Naive thymus-derived CD8-positive, alpha-beta T cell (primary cell): ENCODE results near the gene PKIG. TPM values are rescaled to one million over a fixed set of nuclear protein-coding genes. Genes with fewer than 3 reads are reported as not detected.
A peak's percentile ranks its signal among the peaks of the same experiment; 100 is the strongest.
"Not testable (repeated sequence)": the region's sequence is repeated elsewhere in the genome, so short reads cannot be mapped to it uniquely, and the experiment has no call there.

Experiments
- ATAC-seq, 2 donors: fragments of 150-1000 bp; cut with Tn5 transposase in 1 of 2; sonication (Bioruptor Pico), chemical (Tn5 transposase) in 1 of 2; 1 replicate in 1 of 2; 2 replicates in 1 of 2; pipeline ENCODE4 v1.10.0; 2021; ENCODE audit warnings: mild to moderate bottlenecking in 2 of 2, moderate library complexity in 2 of 2
- POLR2A ChIA-PET: fragments of 350-600 bp; sonication (Branson Sonifier 250); formaldehyde crosslinking; loops from one replicate; lab custom pipeline; 2021; ENCODE audit warnings: antibody characterized with exemption; lab: Charles Lee
- DNase-seq, 10 donors: peaks; one replicate each; pipeline versions ENCODE4 v3.0.0 to v3.0.0-alpha.2; 2020 to 2022
- H3K27ac Mint-ChIP-seq, 10 donors: one replicate each; pipeline ENCODE4 v1.8.0; 2020 to 2022; ENCODE audit warnings: mild to moderate bottlenecking in 10 of 10, mixed read lengths in 10 of 10, moderate library complexity in 4 of 10, inconsistent platforms in 1 of 10
- H3K27me3 Mint-ChIP-seq, 5 donors: one replicate each; pipeline ENCODE4 v1.8.0; 2021 to 2022; ENCODE audit warnings: mixed read lengths in 5 of 5
- H3K36me3 Mint-ChIP-seq, 3 donors: one replicate each; pipeline ENCODE4 v1.8.0; 2020 to 2022; ENCODE audit warnings: mixed read lengths in 3 of 3, mild to moderate bottlenecking in 2 of 3, inconsistent platforms in 1 of 3
- H3K4me1 Mint-ChIP-seq, 4 donors: one replicate each; pipeline ENCODE4 v1.8.0; 2021 to 2022; ENCODE audit warnings: mixed read lengths in 4 of 4
- H3K4me3 Mint-ChIP-seq, 10 donors: one replicate each; pipeline ENCODE4 v1.8.0; 2020 to 2022; ENCODE audit warnings: mild to moderate bottlenecking in 10 of 10, mixed read lengths in 10 of 10, moderate library complexity in 6 of 10, inconsistent platforms in 1 of 10
- H3K9me3 Mint-ChIP-seq, 9 donors: one replicate each; pipeline ENCODE4 v1.8.0; 2020 to 2022; ENCODE audit warnings: mixed read lengths in 9 of 9, mild to moderate bottlenecking in 3 of 9, inconsistent platforms in 1 of 9, moderate library complexity in 1 of 9
- polyA plus RNA-seq, 3 donors: library from polyadenylated mRNA; unstranded; fragments of 300-500 nt; fragmentation: Illumina TruSeq; gene quantifications; one replicate each; pipeline ENCODE4 v1.2.3, GENCODE V29; 2021
- total RNA-seq, 8 experiments: library from RNA in 2 of 8; stranded (reverse) in 2 of 8; gene quantifications; one replicate each; pipeline ENCODE4 v1.2.3 and lab custom pipeline; 2021 to 2026

The PKIG gene
- total and polyA plus RNA-seq, 5 experiments from 2014 or later, result 6.1 to 9.0 (median 8.1) TPM

DNA sequence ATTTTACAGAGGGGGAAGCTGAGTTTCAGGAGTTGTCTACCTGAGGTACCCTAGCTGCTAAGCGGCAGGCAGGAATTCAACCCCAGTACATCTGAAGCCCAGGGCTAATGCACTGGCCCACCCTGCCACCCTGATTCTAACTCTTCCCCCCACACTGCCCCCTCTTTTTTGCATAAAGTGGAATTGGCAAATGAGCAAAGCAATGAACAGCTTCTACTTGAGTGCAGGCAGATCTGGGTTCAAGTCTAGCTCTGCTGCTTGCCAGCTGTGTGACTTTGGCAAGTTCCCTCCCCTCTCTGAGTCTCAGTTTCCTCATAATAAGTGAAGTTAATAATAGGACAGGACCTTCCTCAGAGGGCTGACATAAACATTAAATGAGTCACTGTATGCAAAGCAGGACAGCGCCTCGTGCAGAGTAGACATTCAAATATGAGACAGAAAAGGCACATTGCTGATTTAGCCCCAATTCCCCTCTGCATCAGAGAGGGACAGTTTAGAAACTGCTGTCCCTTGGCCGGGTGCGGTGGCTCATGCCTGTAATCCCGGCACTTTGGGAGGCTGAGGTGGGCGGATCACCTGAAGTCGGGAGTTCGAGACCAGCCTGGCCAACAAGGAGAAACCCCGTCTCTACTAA is 64.4 kb downstream of the PKIG start:
- DNase-seq (no peak), ATAC-seq (no peak)
- H3K4me1 Mint-ChIP-seq, result peaks cover 39 to 93% (median 92%) of the 10 kb centered on the region in 4 donors
- no peaks in the 10 kb centered on the region for H3K36me3 Mint-ChIP-seq
- no peaks in the 10 kb centered on the region for H3K27me3 Mint-ChIP-seq
- POLR2A ChIA-PET, result interaction anchor here (0.7 to 6.6 kb wide), 8 partner anchors 17 to 125 kb away, joined by 3 to 84 read pairs (median 4); partner anchors contain the start of gene SERINC3
- H3K4me3 Mint-ChIP-seq, result peak overlapping the region; percentile 48 to 86 (median 70)
- H3K9me3 Mint-ChIP-seq, result no peaks in the 10 kb centered on the region
- H3K27ac Mint-ChIP-seq, result peak overlapping the region; percentile 86 to 100 (median 94)

DNA sequence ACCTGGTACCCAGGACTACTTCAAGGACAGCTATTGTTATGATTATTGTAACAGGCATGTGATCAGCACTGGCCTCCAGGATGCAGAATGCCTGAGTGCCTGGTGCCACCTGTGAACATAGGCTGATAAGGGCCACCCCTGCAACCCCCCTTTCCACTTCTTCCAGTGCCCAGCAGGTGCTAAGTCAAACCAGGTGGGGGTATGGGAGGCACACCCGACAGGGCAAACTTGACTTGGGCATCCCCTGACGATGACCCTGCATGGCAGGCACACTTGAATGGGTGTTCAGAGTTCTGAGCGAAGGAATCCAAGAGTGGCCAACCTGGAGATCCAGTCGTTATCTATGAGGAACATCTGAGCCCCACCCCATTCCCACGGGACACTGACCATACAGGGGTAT is 65.7 kb downstream of the PKIG start:
- Mint-ChIP-seq H3K9me3 (no peaks in the 10 kb centered on the region), H3K27me3 (peaks cover 0 to 2% (median 0%) of the 10 kb centered on the region in 5 donors), H3K4me1 (peaks cover 32 to 88% (median 86%) of the 10 kb centered on the region in 4 donors), H3K36me3 (no peaks in the 10 kb centered on the region), H3K4me3 (peak overlapping the region in 6 of 10 donors; percentile 24 to 92 (median 53)), H3K27ac (peak overlapping the region; percentile 7 to 100 (median 92))
- POLR2A ChIA-PET, result interaction anchor here (0.9 to 6.6 kb wide), 5 partner anchors 19 to 77 kb away, joined by 4 to 47 read pairs (median 6); no protein-coding TSS in a partner anchor
- ATAC-seq, result no peak
- no peak for DNase-seq

DNA sequence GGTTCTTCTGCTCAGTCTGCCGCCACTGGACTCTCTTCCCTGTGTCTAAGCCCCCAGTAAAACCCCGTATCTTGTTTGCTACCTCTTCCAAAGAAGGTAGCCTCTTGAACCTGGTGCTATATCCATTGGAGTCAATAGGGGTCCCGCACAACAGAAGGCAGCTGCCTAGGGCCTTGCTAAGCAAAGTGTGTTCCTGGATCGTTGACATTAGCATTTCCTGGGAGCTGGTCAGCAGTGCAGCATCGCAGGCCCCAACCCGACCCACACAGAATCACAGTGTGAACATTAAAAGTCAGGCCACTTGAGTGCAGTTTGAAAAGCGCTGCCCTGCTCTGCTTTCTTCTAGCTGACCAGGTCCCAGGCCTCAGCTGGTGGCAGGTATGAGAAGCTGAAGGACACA is 66.2 kb downstream of the PKIG start:
- POLR2A ChIA-PET, result interaction anchor here (1.4 to 4.3 kb wide), 3 partner anchors 18 to 38 kb away, joined by 3 to 21 read pairs (median 6); no protein-coding TSS in a partner anchor
- DNase-seq (no peak), ATAC-seq (no peak)
- Mint-ChIP-seq H3K36me3 (no peaks in the 10 kb centered on the region), H3K4me3 (peak overlapping the region in 9 of 10 donors; percentile 24 to 94 (median 82)), H3K9me3 (no peaks in the 10 kb centered on the region), H3K4me1 (peaks cover 33 to 88% (median 84%) of the 10 kb centered on the region in 4 donors), H3K27me3 (peaks cover 0 to 2% (median 0%) of the 10 kb centered on the region in 5 donors), H3K27ac (peak overlapping the region in 9 of 10 donors; percentile 34 to 100 (median 92))

GRCh38 chr20:44649126-44649525 is 66.7 kb downstream of the PKIG start:
- Mint-ChIP-seq H3K27me3 (peaks cover 0 to 2% (median 0%) of the 10 kb centered on the region in 5 donors), H3K36me3 (no peaks in the 10 kb centered on the region), H3K4me3 (peak overlapping the region; percentile 13 to 95 (median 84)), H3K4me1 (peaks cover 30 to 83% (median 79%) of the 10 kb centered on the region in 4 donors), H3K9me3 (peaks cover 0 to 1% (median 0%) of the 10 kb centered on the region in 9 donors), H3K27ac (peak overlapping the region in 9 of 10 donors; percentile 72 to 100 (median 92))
- POLR2A ChIA-PET, result interaction anchor here (0.6 to 4.3 kb wide), 7 partner anchors 18 to 254 kb away, joined by 3 to 21 read pairs (median 5); no protein-coding TSS in a partner anchor
- no peak for DNase-seq
- ATAC-seq, result no peak

- Mint-ChIP-seq H3K4me3 (peak overlapping the region; percentile 82 to 95 (median 92)), H3K9me3 (peaks cover 0 to 2% (median 0%) of the 10 kb centered on the region in 9 donors), H3K27me3 (peaks cover 0 to 2% (median 0%) of the 10 kb centered on the region in 5 donors), H3K36me3 (no peaks in the 10 kb centered on the region), H3K27ac (peak overlapping the region; percentile 40 to 100 (median 86)), H3K4me1 (peaks cover 25 to 74% (median 71%) of the 10 kb centered on the region in 4 donors)
- POLR2A ChIA-PET, result interaction anchor here (0.7 to 4.3 kb wide), 15 partner anchors 8 to 431 kb away, joined by 3 to 21 read pairs (median 4); partner anchors contain the start of gene YWHAB
- no peak for ATAC-seq
- DNase-seq, result no peak
Observed at GRCh38 chr20:44649976-44650375, 67.6 kb downstream of the PKIG start.

DNA sequence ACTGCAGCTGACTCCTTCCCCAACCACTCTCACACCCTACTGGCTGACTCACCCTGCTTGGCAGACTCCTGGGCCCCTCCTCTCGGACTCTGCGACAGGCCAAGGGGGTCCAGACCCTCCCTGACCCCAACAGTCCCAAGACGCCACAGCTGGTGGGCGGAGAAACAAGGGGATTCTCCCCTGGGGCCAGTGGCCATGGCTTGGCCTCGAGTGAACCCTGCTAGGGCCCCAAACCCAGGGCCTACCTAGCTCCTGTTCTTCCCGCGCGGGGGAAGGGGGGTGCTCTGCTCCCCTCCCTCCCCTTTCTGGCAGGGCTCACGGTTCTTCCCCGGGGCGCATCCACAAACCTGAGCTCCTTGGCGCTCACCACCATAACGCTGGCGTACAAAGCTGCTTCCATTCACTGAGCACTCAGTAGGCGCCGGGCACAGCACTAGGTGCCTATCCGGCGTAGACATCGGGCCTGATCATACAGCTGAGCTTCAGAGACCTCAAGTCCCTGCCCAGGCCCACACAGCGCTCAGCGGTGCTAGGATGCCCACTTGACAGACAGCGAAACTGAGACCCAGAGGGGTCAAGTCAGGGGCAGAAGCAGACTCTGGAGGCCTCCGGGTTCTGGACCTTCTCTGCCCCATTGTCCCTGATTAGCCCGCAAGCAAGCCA is 68.5 kb downstream of the PKIG start:
- POLR2A ChIA-PET, result interaction anchor here (0.6 to 4.3 kb wide), 16 partner anchors 9 to 432 kb away, joined by 3 to 30 read pairs (median 5); partner anchors contain the start of genes SERINC3 and YWHAB
- Mint-ChIP-seq H3K9me3 (peaks cover 0 to 2% (median 0%) of the 10 kb centered on the region in 9 donors), H3K4me1 (peaks cover 23 to 65% (median 62%) of the 10 kb centered on the region in 4 donors), H3K36me3 (no peaks in the 10 kb centered on the region), H3K27ac (peak overlapping the region; percentile 69 to 100 (median 89)), H3K4me3 (peak overlapping the region; percentile 82 to 95 (median 92)), H3K27me3 (peaks cover 0 to 2% (median 0%) of the 10 kb centered on the region in 5 donors)
- DNase-seq (peak in 6 of 10 donors; percentile 22 to 67 (median 37)), ATAC-seq (peak; percentile 49 to 55)

DNA sequence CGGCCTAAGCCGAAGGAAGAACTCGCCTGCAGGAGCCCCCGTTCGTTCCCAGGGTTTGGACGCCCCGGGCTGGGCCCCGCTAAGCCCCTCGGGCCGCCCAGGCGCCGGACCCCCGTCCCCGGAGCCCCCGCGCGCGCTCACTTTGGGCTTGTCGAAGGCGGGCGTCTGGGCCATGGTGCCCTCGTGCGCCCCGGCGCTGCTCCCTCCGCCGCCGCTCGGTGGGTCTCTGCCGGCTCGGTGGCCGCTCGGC is 69.0 kb downstream of the PKIG start:
- DNase-seq, result peak in 1 of 10 donors; percentile 25
- H3K36me3 Mint-ChIP-seq, result no peaks in the 10 kb centered on the region

DNA sequence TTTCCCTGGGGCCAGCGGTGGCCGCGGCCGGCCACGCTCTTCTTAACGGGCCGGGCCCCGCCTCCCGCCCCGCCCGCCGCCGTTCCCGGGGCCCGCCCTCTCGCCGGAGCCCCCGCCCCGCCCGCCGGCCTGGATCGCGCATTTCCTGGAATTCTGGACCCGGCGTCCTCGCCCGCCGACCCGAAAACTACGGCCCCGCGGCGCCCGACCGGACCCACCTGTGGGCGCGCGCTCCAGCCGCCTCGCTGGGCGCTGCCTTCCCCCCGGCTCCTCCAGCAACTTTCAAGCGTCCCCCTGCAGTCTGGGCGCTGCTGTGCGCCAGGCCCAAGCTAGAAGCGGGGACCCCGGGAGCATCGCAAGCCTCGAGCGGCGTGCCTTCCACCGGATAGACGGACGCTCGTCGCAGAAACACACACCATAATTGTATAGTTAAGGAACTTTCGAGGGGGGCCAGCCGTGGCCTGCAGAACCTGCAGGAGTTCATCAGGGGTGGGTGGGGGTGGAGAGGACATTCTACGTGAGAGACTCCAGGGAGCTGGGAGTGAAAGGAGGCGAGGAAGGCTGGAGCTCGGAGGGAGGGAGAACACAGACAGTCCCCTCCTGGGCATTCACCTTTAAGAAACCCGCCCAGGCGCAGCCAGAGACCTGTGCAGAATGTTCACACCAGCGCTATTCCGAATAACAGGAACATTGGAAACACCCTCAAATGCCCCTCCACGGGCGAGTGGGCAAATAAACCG is 69.5 kb downstream of the PKIG start, which contains the start of gene ADA:
Gene ADA, minus strand, starts transcription at position 16 of the 740 bp plus-strand sequence. CDS start 92 bp downstream, outside the sequence.
- Mint-ChIP-seq H3K27me3 (peaks cover 0 to 2% (median 0%) of the 10 kb centered on the region in 5 donors), H3K36me3 (no peaks in the 10 kb centered on the region), H3K9me3 (peaks cover 0 to 2% (median 0%) of the 10 kb centered on the region in 9 donors), H3K27ac (peak within 1 kb of the TSS; percentile 85 to 100 (median 92)), H3K4me3 (peak within 1 kb of the TSS; percentile 82 to 96 (median 92)), H3K4me1 (peaks cover 18 to 56% (median 52%) of the 10 kb centered on the region in 4 donors)
- DNase-seq (peak; percentile 21 to 71 (median 51)), ATAC-seq (peak; percentile 76 to 80)
- POLR2A ChIA-PET, result interaction anchor here (1.0 to 4.3 kb wide), 11 partner anchors 9 to 764 kb away, joined by 3 to 30 read pairs (median 4); partner anchors contain the start of genes PIGT and SERINC3

More for the DNA sequence above, 69.0 kb downstream of the PKIG start:
- POLR2A ChIA-PET, result interaction anchor here (1.0 to 4.3 kb wide), 12 partner anchors 9 to 765 kb away, joined by 3 to 30 read pairs (median 5); partner anchors contain the start of genes PIGT and SERINC3
- H3K27me3 Mint-ChIP-seq, result peaks cover 0 to 2% (median 0%) of the 10 kb centered on the region in 5 donors
- peaks cover 0 to 2% (median 0%) of the 10 kb centered on the region in 9 donors for H3K9me3 Mint-ChIP-seq
- no peak for ATAC-seq
- H3K4me3 Mint-ChIP-seq, result peak overlapping the region; percentile 82 to 95 (median 92)
- H3K4me1 Mint-ChIP-seq, result peaks cover 20 to 61% (median 57%) of the 10 kb centered on the region in 4 donors
- peak overlapping the region in 9 of 10 donors; percentile 69 to 100 (median 88) for H3K27ac Mint-ChIP-seq

- Mint-ChIP-seq H3K4me1 (peaks cover 18 to 39% (median 35%) of the 10 kb centered on the region in 4 donors), H3K9me3 (peaks cover 0 to 2% (median 0%) of the 10 kb centered on the region in 9 donors), H3K27ac (peak overlapping the region in 9 of 10 donors; percentile 19 to 85 (median 74)), H3K27me3 (peaks cover 0 to 2% (median 0%) of the 10 kb centered on the region in 5 donors), H3K4me3 (peak overlapping the region; percentile 58 to 82 (median 72)), H3K36me3 (peaks cover 0 to 12% (median 9%) of the 10 kb centered on the region in 3 donors)
- POLR2A ChIA-PET, result interaction anchor here (0.5 to 1.7 kb wide), 6 partner anchors 8 to 29 kb away, joined by 3 to 11 read pairs (median 4); no protein-coding TSS in a partner anchor
- DNase-seq (no peak), ATAC-seq (no peak)
Observed at GRCh38 chr20:44653546-44653945, 71.2 kb downstream of the PKIG start.

GRCh38 chr20:44654210-44654609 is 71.8 kb downstream of the PKIG start:
- Mint-ChIP-seq H3K36me3 (peaks cover 0 to 16% (median 13%) of the 10 kb centered on the region in 3 donors), H3K4me1 (peaks cover 17 to 32% (median 29%) of the 10 kb centered on the region in 4 donors), H3K4me3 (peak overlapping the region in 3 of 10 donors; percentile 2 to 32 (median 31)), H3K27ac (peak overlapping the region in 7 of 10 donors; percentile 19 to 87 (median 57))
- not testable (repeated sequence) for DNase-seq, ATAC-seq, H3K27me3 Mint-ChIP-seq, H3K9me3 Mint-ChIP-seq
- POLR2A ChIA-PET, result interaction anchor here (1.3 to 1.7 kb wide), 2 partner anchors 9 to 12 kb away, joined by 3 to 11 read pairs; no protein-coding TSS in a partner anchor

DNA sequence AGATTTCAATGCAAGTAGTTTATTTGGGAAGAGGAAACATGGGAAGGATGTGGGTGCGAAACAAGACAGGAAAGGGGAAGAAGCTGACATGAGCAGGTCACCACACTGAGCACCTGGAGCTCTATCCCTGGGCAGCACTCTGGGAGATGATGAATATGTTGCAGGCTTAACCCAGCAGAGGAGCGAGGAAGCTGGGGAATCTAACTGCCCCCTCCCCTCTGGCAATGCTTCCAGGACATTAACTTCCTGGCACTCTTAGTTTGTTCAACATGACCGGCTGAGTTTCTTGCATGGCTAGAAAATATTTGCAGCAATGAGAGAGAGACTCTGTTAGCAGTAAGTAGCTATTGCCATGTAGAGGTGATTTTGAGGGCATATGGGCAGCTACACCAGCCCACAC is 74.1 kb downstream of the PKIG start:
- POLR2A ChIA-PET, result interaction anchor here (0.9 to 1.0 kb wide), 3 partner anchors 11 to 42 kb away, joined by 3 to 4 read pairs (median 3); no protein-coding TSS in a partner anchor
- H3K4me3 Mint-ChIP-seq, result no peak overlapping the region
- peaks cover 0 to 2% (median 0%) of the 10 kb centered on the region in 9 donors for H3K9me3 Mint-ChIP-seq
- peaks cover 0 to 2% (median 0%) of the 10 kb centered on the region in 5 donors for H3K27me3 Mint-ChIP-seq
- peak overlapping the region in 5 of 10 donors; percentile 5 to 74 (median 31) for H3K27ac Mint-ChIP-seq
- peaks cover 9 to 19% (median 13%) of the 10 kb centered on the region in 4 donors for H3K4me1 Mint-ChIP-seq
- DNase-seq (no peak), ATAC-seq (no peak)
- peaks cover 0 to 29% (median 28%) of the 10 kb centered on the region in 3 donors for H3K36me3 Mint-ChIP-seq
